OCI-LY7 (cell line): Measurements from ENCODE around the gene HOXA3. TPM values are rescaled to one million over a fixed set of nuclear protein-coding genes. Genes with fewer than 3 reads are reported as not detected.

ENCODE experiments used
- BruUV-seq: library from RNA; stranded (reverse); fragments of 400-500 nt; replicated peaks from 2 replicates; lab custom pipeline; 2021; lab: Mats Ljungman, UMichigan
- CTCF ChIA-PET: fragments of 300-600 bp; sonication (Branson Sonifier 250); formaldehyde crosslinking; loops from one replicate; lab custom pipeline; 2022; ENCODE audit warnings: antibody characterized with exemption; ENCODE audit not compliant: unreplicated experiment; lab: Charles Lee
- POLR2A ChIA-PET: fragments of 300-600 bp; sonication (Branson Sonifier 250); formaldehyde crosslinking; loops from one replicate; lab custom pipeline; 2022; ENCODE audit warnings: antibody characterized with exemption; lab: Charles Lee
- DNase-seq: peaks from one replicate; pipeline ENCODE4 v3.0.0-alpha.2; 2015; ENCODE audit warnings: low spot score
- H2AFZ ChIP-seq: fragments of 200-600 bp; sonication (generic), shearing (Covaris generic); 2 replicates; pipeline ENCODE4 v1.6.1; 2014; ENCODE audit warnings: mild to moderate bottlenecking, antibody characterized with exemption, low read length, moderate library complexity
- H3K27ac ChIP-seq: fragments of 200-600 bp; sonication (generic); 2 replicates; pipeline ENCODE4 v1.5.1; 2014; ENCODE audit warnings: mixed run types, low read depth, mild to moderate bottlenecking, moderate library complexity, low read length, inconsistent platforms; ENCODE audit not compliant: poor library complexity, severe bottlenecking
- H3K36me3 ChIP-seq: fragments of 200-600 bp; sonication (generic); 2 replicates; pipeline ENCODE4 v1.6.1; 2014; ENCODE audit warnings: mild to moderate bottlenecking, antibody characterized with exemption, low read length, moderate library complexity, mixed read lengths; ENCODE audit not compliant: insufficient read depth
- H3K4me1 ChIP-seq: fragments of 200-600 bp; sonication (generic); 2 replicates; pipeline ENCODE4 v1.5.1; 2014; ENCODE audit warnings: mild to moderate bottlenecking, low read length; ENCODE audit not compliant: insufficient read depth, poor library complexity, severe bottlenecking
- H3K4me2 ChIP-seq: fragments of 200-600 bp; sonication (generic); 2 replicates; pipeline ENCODE4 v1.6.1; 2014; ENCODE audit warnings: mild to moderate bottlenecking, low read length
- H3K4me3 ChIP-seq: fragments of 200-600 bp; sonication (generic); 2 replicates; pipeline ENCODE4 v1.5.1; 2014; ENCODE audit warnings: mild to moderate bottlenecking, low read depth, low read length; ENCODE audit not compliant: poor library complexity, severe bottlenecking
- H3K79me2 ChIP-seq: fragments of 200-600 bp; sonication (generic); 2 replicates; pipeline ENCODE4 v1.6.1; 2016; ENCODE audit warnings: low read depth, mild to moderate bottlenecking, low read length, moderate library complexity, mixed read lengths; ENCODE audit not compliant: insufficient read depth
- H3K9me2 ChIP-seq: fragments of 200-600 bp; sonication (generic); 2 replicates; pipeline ENCODE4 v1.6.1; 2016; ENCODE audit warnings: mild to moderate bottlenecking, low read length, mixed read lengths; ENCODE audit not compliant: insufficient read depth
- H3K9me3 ChIP-seq: fragments of 200-600 bp; sonication (generic); 2 replicates; pipeline ENCODE4 v1.6.1; 2014; ENCODE audit warnings: mild to moderate bottlenecking, mixed run types, low read length, mixed read lengths
- H4K20me1 ChIP-seq: fragments of 200-600 bp; sonication (generic); 2 replicates; pipeline ENCODE4 v1.6.1; 2014; ENCODE audit warnings: mild to moderate bottlenecking, antibody characterized with exemption, low read length, moderate library complexity, mixed read lengths; ENCODE audit not compliant: insufficient read depth
- EZH2phosphoT487 ChIP-seq: fragments of 200-600 bp; sonication (generic); IDR thresholded peaks from 2 replicates; pipeline ENCODE4 v1.6.1; 2018; ENCODE audit warnings: low read depth, borderline replicate concordance, mild to moderate bottlenecking, mixed run types, antibody characterized with exemption, low read length, moderate library complexity, mixed read lengths
- intact Hi-C: fragments of 100-400 bp; cut with micrococcal nuclease; formaldehyde crosslinking; loops from one replicate; pipeline ENCODE4 v1.10.0; 2022; ENCODE audit not compliant: unreplicated experiment
- total RNA-seq, 2 experiments: library from RNA; depleted of rRNA in 1 of 2; stranded (reverse); fragments of >200 nt in 1 of 2; shearing (Covaris generic) in 1 of 2; gene quantifications; 2 replicates each; pipeline ENCODE4 v1.2.3, GENCODE V29; 2014 to 2022
- TF ChIP-seq, protein P1 (sequence below): fragments of 200-600 bp; sonication (generic); conservative IDR thresholded peaks from 2 replicates; pipeline ENCODE4 v1.5.1; 2014; ENCODE audit warnings: mild to moderate bottlenecking, antibody characterized with exemption, low read length, moderate library complexity, mixed read lengths

Gene HOXA3
- total RNA-seq, 2 experiments from 2014 or later: 0.41 to 2.7 TPM

DNA sequence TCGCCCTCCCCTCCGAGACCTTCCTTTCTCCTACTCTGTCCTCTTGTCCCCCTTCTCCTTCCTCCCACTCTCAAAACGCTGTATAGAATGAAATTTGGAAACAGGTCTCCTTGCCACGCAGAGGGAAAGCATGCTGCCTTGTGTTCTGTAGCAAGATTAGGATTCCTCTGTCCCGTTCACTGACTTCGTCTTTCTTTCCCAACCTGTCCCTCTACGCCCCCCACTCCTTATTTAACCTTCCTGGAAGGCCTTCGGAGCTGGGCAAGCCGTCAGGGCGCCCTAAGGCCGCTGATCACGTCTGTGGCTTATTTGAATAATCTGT lies 11.6 kb upstream of the HOXA3 start:
- DNase-seq: no peak
- no peaks in the 10 kb centered on the region for H4K20me1 ChIP-seq
- BruUV-seq: no TSS peak
- no peak overlapping the region for H2AFZ ChIP-seq
- no peak overlapping the region for H3K27ac ChIP-seq
- no peak overlapping the region for H3K4me2 ChIP-seq
- POLR2A ChIA-PET: no interaction called here
- H3K9me2 ChIP-seq: no peaks in the 10 kb centered on the region
- no peaks in the 10 kb centered on the region for H3K36me3 ChIP-seq
- intact Hi-C loops: loop anchor here (5.0 kb wide), 2 partner anchors 497 to 662 kb away; no protein-coding TSS in a partner anchor
- H3K4me1 ChIP-seq: peaks cover 6% of the 10 kb centered on the region
- H3K9me3 ChIP-seq: no peaks in the 10 kb centered on the region
- CTCF ChIA-PET: no interaction called here
- TF ChIP-seq, protein P1, sequence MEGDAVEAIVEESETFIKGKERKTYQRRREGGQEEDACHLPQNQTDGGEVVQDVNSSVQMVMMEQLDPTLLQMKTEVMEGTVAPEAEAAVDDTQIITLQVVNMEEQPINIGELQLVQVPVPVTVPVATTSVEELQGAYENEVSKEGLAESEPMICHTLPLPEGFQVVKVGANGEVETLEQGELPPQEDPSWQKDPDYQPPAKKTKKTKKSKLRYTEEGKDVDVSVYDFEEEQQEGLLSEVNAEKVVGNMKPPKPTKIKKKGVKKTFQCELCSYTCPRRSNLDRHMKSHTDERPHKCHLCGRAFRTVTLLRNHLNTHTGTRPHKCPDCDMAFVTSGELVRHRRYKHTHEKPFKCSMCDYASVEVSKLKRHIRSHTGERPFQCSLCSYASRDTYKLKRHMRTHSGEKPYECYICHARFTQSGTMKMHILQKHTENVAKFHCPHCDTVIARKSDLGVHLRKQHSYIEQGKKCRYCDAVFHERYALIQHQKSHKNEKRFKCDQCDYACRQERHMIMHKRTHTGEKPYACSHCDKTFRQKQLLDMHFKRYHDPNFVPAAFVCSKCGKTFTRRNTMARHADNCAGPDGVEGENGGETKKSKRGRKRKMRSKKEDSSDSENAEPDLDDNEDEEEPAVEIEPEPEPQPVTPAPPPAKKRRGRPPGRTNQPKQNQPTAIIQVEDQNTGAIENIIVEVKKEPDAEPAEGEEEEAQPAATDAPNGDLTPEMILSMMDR: no peak
- no peak for TF ChIP-seq EZH2phosphoT487
- no peaks in the 10 kb centered on the region for H3K79me2 ChIP-seq
- no peak overlapping the region for H3K4me3 ChIP-seq

DNA sequence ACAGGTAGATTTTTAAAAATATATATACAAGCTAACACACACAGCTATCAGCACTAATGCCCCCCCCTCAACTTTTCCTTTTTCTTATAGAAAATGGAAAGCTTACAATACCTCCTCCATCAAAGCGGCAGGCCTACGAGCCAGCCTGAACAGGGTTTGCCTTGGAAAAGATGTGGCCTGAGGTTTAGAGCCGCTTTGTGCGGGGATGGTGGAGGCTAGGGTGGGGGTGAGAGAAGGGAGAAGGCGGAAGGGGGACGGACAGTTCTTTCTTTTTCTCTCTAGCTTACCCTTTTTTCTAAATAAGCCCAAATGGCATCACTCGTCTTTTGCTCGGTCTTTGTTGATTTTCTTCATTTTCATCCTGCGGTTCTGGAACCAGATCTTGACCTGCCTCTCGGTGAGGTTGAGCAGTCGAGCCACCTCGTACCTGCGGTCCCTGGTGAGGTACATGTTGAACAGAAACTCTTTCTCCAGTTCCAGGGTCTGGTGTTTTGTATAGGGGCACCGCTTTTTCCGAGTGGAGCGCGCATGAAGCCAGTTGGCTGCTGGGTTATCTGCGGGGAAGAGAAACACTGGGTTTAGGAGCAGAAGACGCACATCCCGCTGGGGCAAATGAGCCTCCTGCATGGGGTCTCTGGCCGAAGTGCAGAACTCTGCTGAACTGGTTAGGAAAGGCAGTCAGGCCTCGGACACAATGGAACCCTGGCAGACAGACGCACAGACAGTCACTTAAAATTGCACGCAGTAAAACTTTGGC lies 11.1 kb upstream of the HOXA3 start:
- intact Hi-C loops: loop anchor here (5.0 kb wide), 2 partner anchors 496 to 661 kb away; no protein-coding TSS in a partner anchor
- no peak overlapping the region for H2AFZ ChIP-seq
- H3K9me3 ChIP-seq: no peaks in the 10 kb centered on the region
- no peaks in the 10 kb centered on the region for H3K9me2 ChIP-seq
- peaks cover 6% of the 10 kb centered on the region for H3K4me1 ChIP-seq
- TF ChIP-seq EZH2phosphoT487: no peak
- TF ChIP-seq, protein P1: no peak
- no peaks in the 10 kb centered on the region for H4K20me1 ChIP-seq
- no peak overlapping the region for H3K27ac ChIP-seq
- ChIA-PET POLR2A (interaction anchor here (1.0 to 1.3 kb wide), 2 partner anchors 14 to 424 kb away, joined by 4 read pairs; no protein-coding TSS in a partner anchor), CTCF (no interaction called here)
- no peak overlapping the region for H3K4me3 ChIP-seq
- no peaks in the 10 kb centered on the region for H3K79me2 ChIP-seq
- no TSS peak for BruUV-seq
- no peak overlapping the region for H3K4me2 ChIP-seq
- DNase-seq: no peak
- H3K36me3 ChIP-seq: no peaks in the 10 kb centered on the region
